ENCODE data around the gene EXT2. TPM values are rescaled to one million over a fixed set of nuclear protein-coding genes. Genes with fewer than 3 reads are reported as not detected.

Gene EXT2
- polyA plus RNA-seq, 1 donor from 2014 or later, result 77.5 TPM

- no peak overlapping the region for H3K4me2 ChIP-seq (ENCODE audit: low read length)
- TF ChIP-seq MXI1 (conservative IDR thresholded peaks at IDR 0.05; ENCODE audit: poor library complexity, severe bottlenecking) (no peak), POLR2AphosphoS5 (IDR thresholded peaks at IDR 0.05) (no peak), EZH2 (IDR thresholded peaks at IDR 0.05; ENCODE audit: borderline replicate concordance, insufficient read depth, low read length, poor library complexity, severe bottlenecking) (no peak), RAD21 (conservative IDR thresholded peaks at IDR 0.05) (no peak), CTCF (IDR thresholded peaks at IDR 0.05; ENCODE audit: poor library complexity, severe bottlenecking) (no peak), SMC3 (conservative IDR thresholded peaks at IDR 0.05; ENCODE audit: poor library complexity) (no peak), EP300 (conservative IDR thresholded peaks at IDR 0.05; ENCODE audit: poor library complexity, severe bottlenecking) (no peak), REST (IDR thresholded peaks at IDR 0.05; ENCODE audit: borderline replicate concordance) (no peak), TAF1 (IDR thresholded peaks at IDR 0.05; ENCODE audit: low read depth) (no peak)
- H3K4me3 ChIP-seq (ENCODE audit: low read length), result no peak overlapping the region
- H3K9me3 ChIP-seq (ENCODE audit: low read length), result no peaks in the 10 kb centered on the region
- no peak overlapping the region for H2AFZ ChIP-seq (ENCODE audit: low read depth, low read length)
- no peaks in the 10 kb centered on the region for H3K9me2 ChIP-seq (ENCODE audit: insufficient read depth, low read length)
- no peak overlapping the region for H3K27ac ChIP-seq (ENCODE audit: low read length)
- H3F3A ChIP-seq (ENCODE audit: insufficient read depth, low read length, poor library complexity, severe bottlenecking), result no peaks in the 10 kb centered on the region
- no peaks in the 10 kb centered on the region for H3K79me2 ChIP-seq (replicated peaks; ENCODE audit: insufficient read depth, low read length)
- H3K27me3 ChIP-seq (ENCODE audit: insufficient read depth, low read depth, low read length), result no peaks in the 10 kb centered on the region
- H3K9ac ChIP-seq (ENCODE audit: low read length), result no peak overlapping the region
- no peaks in the 10 kb centered on the region for H4K20me1 ChIP-seq (ENCODE audit: insufficient read depth)
- no peaks in the 10 kb centered on the region for H3K36me3 ChIP-seq (ENCODE audit: insufficient read depth, low read length)
Observed at GRCh38 chr11:44229098-44229497, 133.6 kb downstream of the EXT2 start.

GRCh38 chr11:44229624-44230023 is 134.1 kb downstream of the EXT2 start:
- H3K4me2 ChIP-seq (ENCODE audit: low read length), result no peak overlapping the region
- H3K27me3 ChIP-seq (ENCODE audit: insufficient read depth, low read depth, low read length), result no peaks in the 10 kb centered on the region
- H3K27ac ChIP-seq (ENCODE audit: low read length), result no peak overlapping the region
- no peak overlapping the region for H3K4me3 ChIP-seq (ENCODE audit: low read length)
- no peaks in the 10 kb centered on the region for H3K9me2 ChIP-seq (ENCODE audit: insufficient read depth, low read length)
- H3K79me2 ChIP-seq (replicated peaks; ENCODE audit: insufficient read depth, low read length), result no peaks in the 10 kb centered on the region
- H3F3A ChIP-seq (ENCODE audit: insufficient read depth, low read length, poor library complexity, severe bottlenecking), result no peaks in the 10 kb centered on the region
- no peaks in the 10 kb centered on the region for H3K36me3 ChIP-seq (ENCODE audit: insufficient read depth, low read length)
- no peak overlapping the region for H3K9ac ChIP-seq (ENCODE audit: low read length)
- H2AFZ ChIP-seq (ENCODE audit: low read depth, low read length), result no peak overlapping the region
- TF ChIP-seq RAD21 (conservative IDR thresholded peaks at IDR 0.05), result no peak
- TF ChIP-seq SMC3 (conservative IDR thresholded peaks at IDR 0.05; ENCODE audit: poor library complexity), result no peak
- TF ChIP-seq EZH2 (IDR thresholded peaks at IDR 0.05; ENCODE audit: borderline replicate concordance, insufficient read depth, low read length, poor library complexity, severe bottlenecking), result no peak
- TF ChIP-seq EP300 (conservative IDR thresholded peaks at IDR 0.05; ENCODE audit: poor library complexity, severe bottlenecking), result no peak
- no peak for TF ChIP-seq TAF1 (IDR thresholded peaks at IDR 0.05; ENCODE audit: low read depth)
- no peak for TF ChIP-seq CTCF (IDR thresholded peaks at IDR 0.05; ENCODE audit: poor library complexity, severe bottlenecking)
- TF ChIP-seq POLR2AphosphoS5 (IDR thresholded peaks at IDR 0.05), result no peak
- no peak for TF ChIP-seq REST (IDR thresholded peaks at IDR 0.05; ENCODE audit: borderline replicate concordance)
- TF ChIP-seq MXI1 (conservative IDR thresholded peaks at IDR 0.05; ENCODE audit: poor library complexity, severe bottlenecking), result no peak
- no peaks in the 10 kb centered on the region for H3K9me3 ChIP-seq (ENCODE audit: low read length)
- H4K20me1 ChIP-seq (ENCODE audit: insufficient read depth), result no peaks in the 10 kb centered on the region

Measured in neural cell (in vitro differentiated cells).